GM15510 (cell line): ENCODE data around the gene TNFRSF13B.
A peak's percentile ranks its signal among the peaks of the same experiment; 100 is the strongest.

Experiments
- POLR2A ChIP-seq: IDR thresholded peaks from 3 replicates; pipeline ENCODE4 v1.6.1; 2011; ENCODE audit warnings: borderline replicate concordance; ENCODE audit not compliant: insufficient read length; ENCODE audit errors: extremely low read depth

Gene TNFRSF13B

DNA sequence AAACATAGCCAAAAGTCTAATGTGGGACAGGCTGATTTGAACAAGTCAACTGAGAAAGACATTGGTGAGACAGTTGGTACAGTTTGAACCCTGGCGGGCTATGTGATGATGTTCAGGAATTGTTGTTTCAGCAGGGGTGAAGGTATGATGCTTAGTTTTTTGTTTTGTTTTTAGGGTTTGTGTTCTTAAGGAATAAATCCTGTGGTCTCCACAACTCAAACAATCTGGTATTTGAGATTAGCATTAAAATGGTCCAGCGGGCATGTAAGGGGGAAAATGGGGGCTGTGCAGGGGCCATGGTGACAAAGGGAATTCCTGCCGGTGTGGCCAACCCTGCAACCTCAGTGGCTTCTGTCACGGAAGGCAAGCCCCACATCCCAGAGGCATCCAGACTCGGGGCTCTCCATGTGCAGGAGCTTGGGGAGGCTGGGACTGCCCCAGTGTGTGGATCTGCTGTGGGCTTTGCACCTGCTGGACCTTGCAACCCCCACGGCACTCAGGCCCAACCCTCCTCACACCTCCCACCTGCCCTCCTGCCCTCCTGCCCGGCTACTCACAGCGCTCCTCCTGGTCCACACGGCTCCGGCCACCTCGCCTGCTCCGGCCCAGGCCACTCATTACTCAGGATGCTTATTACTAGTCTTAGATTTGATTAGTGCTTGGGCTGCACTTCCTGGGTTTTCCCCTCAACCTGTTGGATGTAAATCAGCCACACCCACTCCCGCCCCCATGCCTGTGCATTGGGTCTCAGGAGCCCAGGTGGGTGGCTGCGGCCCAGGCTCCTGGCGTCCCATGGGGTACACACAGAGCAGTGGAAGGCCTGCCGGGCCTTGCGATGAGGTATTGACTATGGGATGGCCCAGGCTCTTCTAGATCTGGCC lies at the start of gene TNFRSF13B:
Gene TNFRSF13B, minus strand, starts transcription at position 661 of the 881 bp plus-strand sequence. Its CDS starts 43 bp downstream, at position 618.
- peak; percentile 84 for TF ChIP-seq POLR2A

DNA sequence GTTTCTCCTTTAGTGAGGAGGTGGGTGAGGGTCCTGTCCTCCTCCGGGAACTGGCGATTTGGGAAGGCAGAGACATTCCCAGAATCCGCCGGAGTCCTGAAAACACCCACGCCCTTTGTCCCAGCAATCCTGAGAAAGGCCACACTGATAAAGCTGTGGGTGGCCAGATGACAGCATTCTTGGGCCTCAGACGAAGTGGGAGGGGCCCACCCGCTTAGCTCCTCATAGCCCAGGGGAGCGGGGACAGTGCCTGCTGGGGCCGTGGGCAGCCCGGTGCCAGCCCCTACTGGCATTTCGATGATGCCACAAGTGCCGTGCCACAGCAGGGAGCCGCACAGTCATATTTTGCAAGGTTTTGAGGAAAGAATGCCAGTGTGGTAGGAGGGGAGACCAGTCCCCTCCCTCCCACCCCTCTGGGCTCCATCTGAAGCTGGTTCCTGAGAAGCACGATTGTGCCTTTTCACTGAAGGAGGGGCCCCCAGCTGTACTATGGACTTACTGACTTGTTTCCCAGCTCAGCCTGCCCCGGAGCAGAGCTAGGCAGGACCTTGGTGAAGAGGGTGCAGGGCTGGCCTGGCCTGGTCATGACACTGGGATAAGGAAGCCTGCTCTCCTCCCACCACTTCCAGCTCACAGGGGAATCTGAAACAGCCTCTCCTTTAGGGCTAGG lies 49.4 kb upstream of the TNFRSF13B start:
- no peak for TF ChIP-seq POLR2A

GRCh38 chr17:17020821-17021193 lies 48.9 kb upstream of the TNFRSF13B start:
- no peak for TF ChIP-seq POLR2A

- no peak for TF ChIP-seq POLR2A
These were observed 48.1 kb upstream of the TNFRSF13B start for GRCh38 chr17:17019891-17020456.

- TF ChIP-seq POLR2A, result no peak
These were observed 47.5 kb upstream of the TNFRSF13B start for GRCh38 chr17:17019430-17019762.

DNA sequence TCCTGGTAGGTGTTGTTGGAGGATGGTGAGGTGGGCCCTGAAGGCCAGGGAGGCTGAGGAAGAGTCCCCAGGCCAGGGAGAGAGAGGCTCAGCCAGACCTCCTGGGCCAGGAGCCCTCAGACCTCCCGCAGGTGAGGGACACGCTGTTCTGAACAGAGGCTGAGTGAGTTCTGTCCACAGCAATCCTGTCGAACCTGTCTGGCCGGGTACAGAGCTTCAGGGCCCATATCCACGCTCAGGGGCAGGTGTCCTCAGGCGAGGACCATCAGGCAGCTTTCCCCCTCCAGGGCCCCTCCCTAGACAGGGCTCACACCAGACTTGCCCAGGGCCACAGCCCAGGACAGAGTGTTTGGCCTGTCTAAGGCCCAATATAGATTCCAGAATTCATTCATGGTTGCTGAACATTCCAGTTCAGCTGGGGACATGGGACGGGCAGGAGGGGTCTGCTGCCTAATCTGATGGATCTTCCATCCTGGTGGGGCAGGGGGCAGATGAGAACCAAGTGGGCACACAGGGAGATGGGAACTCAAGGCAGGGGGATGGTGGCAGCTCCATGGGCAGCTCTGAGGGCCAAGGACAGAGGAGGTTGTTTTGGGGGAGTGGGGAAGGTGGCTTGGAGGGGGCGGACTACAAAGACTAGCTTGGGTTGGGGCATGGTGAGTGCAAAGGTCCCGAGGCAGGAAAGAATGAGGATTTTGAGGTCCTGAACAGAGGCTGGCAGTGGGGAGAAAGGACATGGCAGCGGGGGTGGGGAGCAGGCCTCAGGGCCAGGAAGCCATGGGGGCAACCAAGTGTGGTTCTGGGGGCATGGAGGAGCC lies 46.9 kb upstream of the TNFRSF13B start:
- no peak for TF ChIP-seq POLR2A

- no peak for TF ChIP-seq POLR2A
These were observed 46.1 kb upstream of the TNFRSF13B start for GRCh38 chr17:17018021-17018441.

DNA sequence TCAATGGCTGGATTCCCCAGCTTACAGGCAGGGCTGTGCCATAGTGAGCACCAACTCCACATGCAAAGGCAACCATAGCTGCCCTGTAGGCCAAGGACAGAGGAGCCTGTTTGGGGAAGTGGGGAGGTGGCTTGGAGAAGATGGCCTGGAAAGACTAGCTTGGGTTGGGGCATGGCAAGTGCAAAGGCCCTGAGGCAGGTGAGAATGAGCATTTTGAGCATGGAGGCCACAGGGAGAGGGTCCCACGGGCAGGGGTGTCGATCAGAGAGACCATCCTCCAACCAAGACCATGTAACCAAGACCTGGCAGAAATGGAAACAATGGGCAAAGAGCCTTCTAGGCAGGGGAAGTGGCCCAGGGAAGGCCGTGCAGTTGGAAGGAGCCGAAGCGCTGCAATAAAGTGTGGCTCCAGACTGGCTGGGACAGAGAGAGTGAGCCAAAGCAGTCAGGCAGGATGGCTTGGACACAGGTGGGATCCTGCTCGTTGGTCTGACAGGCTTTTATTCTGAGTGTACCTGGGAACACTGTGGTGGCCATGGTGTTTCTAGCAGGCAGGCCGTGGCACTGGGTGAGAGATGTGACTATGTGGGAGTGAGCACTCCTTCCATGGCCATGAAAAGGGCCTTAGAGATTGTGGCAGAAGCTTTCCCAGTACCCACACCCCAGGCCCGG lies 45.6 kb upstream of the TNFRSF13B start:
- no peak for TF ChIP-seq POLR2A

GRCh38 chr17:17015230-17015629 lies 43.3 kb upstream of the TNFRSF13B start:
- no peak for TF ChIP-seq POLR2A

DNA sequence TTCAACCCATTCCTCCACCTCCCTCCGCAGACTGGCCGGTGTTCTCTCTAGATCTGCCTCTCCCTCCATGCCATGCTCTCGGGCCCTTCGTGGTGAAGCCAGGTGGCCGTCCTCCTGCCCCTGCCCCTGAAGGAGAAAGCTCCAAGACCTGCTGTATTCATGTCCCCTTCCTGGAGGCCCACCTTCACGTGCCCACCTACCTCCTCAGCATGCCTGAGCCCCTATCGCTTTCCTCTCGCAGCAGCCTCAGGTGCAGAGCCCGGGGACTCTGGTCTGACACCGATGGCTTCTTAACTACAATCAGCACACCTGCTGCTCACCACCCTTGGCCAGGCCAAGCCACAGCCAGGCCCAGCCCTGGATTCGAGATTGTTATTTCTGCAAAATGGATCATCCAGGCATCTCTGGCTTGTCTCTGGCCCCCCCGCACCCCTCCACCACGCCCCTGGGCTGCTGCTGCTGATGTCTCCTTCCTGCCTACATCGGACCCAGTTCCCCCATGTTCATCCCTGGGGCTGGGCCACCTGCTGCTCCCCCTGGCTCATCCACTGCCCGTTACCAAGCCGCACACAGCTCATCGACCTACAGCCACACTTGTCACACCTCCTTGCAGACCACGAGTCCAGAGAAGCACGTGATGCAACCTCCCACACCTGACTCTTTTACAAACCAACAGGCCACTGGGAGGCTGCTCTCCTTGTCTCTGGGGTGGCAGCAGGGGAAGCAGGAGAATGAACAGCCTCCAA lies 32.5 kb upstream of the TNFRSF13B start:
- TF ChIP-seq POLR2A, result no peak

- no peak for TF ChIP-seq POLR2A
These were observed 30.1 kb upstream of the TNFRSF13B start for GRCh38 chr17:17001874-17002520.

DNA sequence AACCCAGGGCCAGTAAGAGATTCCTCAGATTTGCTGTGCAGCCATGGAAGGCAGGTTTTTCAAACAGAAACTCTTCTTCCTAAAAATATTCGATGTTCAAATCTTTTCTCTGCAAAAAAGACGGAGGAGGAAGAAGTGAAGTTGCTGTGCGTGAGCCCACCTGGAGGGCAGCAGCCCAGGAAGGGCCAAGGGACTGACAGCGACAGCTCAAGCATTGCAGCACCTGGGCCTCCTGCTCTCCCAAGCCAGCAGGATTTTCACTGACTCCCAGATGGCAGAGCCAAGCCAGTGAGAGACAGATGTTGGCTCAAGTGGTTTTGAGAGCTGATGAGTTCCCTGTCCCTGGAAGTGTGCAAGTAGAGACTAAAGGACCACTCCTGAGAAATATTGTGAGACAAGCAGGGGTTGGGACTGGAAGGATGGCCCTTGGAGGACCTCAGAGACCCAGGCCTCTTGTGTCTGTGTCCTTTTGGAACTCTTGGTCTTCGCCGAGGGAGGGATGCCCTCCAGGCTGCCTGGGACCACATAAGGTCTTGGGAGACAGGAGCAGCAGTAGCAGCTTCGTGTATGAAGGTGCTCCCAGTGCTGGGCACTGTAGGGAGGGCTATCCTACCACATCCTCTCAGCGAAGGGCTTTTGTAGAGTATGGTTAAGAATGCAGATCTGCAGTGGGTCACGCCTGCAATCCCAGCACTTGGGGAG lies 29.3 kb upstream of the TNFRSF13B start:
- TF ChIP-seq POLR2A, result no peak
